ENCODE results near the gene IQCE.
"Not testable (repeated sequence)": the region's sequence is repeated elsewhere in the genome, so short reads cannot be mapped to it uniquely, and the experiment has no call there.

Gene IQCE

DNA sequence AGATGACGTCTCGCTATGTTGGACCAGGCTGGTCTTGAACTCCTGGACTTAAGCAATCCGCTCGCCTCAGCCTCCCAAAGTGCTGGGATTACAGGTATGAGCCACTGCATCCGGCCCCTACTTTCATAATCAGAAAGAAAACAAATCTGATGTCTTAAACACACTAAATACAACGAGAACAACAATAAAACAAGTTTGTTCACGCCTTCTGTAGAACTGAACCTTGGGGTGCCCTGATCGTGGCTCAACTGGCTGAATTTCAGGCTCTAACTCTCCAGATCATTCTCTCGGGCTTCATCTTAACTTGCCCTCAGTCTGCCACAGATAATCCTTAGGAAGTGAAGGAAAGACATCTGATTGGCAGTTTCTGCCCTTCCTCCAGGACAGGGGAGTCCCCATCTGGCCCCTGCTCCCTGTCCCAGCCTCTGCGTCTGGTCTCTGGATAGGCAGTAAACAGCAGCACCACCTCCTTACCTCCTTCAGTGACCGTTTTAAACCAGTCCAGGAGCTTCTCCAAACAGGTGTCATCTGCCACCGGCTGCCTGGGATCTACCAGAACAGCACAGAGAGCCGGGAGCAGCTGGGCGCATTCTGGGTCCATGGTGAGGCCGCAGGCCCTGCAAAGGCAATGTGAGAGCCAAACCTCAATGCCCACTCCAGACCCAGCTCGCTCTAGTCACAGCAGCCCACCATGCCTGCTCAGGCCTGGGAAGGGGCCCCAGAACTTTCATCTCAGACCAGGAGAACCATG is 4.8 kb upstream of the IQCE start:
- DNase-seq (ENCODE audit: low read depth): no peak

DNA sequence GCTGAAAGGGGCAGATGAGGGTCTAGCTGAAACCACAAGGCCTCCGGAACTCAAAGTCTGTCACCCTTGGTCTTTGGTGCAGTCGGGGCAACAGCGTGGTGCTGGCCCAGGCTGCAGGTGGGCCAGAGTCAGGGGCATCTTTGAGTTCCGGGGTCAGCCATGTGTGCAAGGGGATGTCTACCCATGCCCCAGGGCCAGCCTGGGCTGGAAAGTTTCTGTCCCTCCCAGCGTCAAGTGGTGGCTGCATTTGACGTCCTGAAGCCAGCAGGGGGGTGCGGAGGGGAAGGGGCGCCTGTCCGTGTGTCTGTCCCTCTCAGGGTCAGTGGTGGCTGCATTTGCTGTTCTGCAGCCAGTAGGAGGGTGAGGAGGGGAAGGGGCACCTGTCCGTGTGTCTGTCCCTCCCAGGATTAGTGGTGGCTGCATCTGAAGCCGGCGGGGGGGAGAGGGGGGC is 4.1 kb upstream of the IQCE start:
- no peak for DNase-seq (ENCODE audit: low read depth)

- DNase-seq (ENCODE audit: low read depth): peak; percentile 78
Measured at GRCh38 chr7:2555121-2556052, 3.4 kb upstream of the IQCE start, which contains the start of gene BRAT1. Gene BRAT1 (minus strand): TSS chr7:2555524. CDS start chr7:2554431, 1,093 bp downstream.

DNA sequence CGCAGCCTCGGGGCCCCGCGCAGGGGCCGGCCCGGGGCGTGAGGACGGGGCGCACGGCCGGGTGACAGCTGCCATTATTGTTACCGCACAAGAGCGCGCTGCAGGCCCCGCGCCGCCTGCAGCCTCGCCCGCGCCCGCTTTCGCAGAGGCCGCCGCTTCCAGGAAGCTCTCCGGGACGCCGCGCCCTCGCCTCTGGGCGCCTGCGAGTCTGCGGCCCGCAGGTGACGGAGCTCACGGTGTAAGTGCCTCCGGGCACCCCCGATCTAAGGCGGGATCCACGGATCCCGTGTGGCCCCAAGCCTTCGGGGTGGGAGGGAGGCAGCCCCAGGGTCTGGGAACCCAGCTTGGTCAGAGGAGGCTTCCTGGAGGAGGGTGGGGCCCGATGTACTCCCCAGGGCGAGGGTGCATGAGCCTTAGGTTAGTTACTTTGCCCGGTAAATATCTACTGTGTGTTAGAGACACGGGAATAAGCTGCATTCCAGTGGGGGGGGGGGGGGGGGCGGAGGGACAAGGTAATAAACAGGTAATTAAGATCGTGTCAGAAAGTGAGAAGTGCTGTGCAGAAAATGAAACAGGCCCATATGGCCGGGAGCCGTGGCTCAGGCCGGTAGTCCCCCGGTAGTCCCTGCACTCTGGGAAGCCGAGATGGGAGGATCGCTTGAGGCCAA is 638 bp downstream of the IQCE start:
- no peak for DNase-seq (ENCODE audit: low read depth)

DNA sequence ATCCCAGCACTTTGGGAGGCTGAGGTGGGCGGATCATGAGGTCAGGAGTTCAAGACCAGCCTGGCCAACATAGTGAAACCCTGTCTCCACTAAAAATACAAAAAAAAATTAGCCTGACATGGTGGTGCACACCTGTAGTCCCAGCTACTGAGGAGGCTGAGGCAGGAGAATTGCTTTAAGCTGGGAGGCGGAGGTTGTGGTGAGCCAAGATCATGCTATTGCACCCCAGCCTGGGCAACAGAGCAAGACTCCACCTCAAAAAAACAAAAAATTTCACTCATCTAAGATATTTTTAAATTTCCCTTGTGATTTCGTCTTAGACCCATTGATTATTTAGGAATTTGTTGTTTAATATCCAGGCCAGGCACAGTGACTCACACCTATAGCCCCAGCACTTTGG is 5.2 kb downstream of the IQCE start:
- DNase-seq (ENCODE audit: low read depth): not testable (repeated sequence)

GRCh38 chr7:2564970-2565540 is 6.3 kb downstream of the IQCE start:
- no peak for DNase-seq (ENCODE audit: low read depth)

DNA sequence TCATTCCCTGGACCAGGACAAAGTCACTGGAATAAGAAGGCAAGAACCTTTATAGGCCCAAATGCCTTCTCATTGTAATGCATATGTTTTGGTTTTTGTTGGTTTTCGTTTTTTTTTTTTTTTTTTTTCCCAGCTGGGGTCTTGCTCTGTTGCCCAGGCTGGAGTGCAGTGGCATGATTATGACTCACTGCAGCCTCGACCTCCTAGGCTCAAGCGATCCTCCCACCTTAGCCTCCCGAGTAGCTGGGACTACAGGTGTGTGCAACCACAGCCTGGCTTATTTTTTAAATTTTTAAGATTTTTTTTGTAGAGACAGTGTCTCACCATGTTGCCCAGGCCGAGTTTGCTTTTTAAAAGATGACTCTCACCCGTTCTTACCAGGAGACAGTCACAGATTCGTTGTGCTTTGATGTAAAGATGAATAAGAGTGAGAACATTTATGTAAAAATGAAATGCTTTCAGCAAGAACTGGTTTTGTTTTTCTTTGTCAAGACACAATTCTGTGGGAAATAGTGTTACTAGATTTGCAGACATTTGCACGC is 7.6 kb downstream of the IQCE start:
- DNase-seq (ENCODE audit: low read depth): no peak

DNA sequence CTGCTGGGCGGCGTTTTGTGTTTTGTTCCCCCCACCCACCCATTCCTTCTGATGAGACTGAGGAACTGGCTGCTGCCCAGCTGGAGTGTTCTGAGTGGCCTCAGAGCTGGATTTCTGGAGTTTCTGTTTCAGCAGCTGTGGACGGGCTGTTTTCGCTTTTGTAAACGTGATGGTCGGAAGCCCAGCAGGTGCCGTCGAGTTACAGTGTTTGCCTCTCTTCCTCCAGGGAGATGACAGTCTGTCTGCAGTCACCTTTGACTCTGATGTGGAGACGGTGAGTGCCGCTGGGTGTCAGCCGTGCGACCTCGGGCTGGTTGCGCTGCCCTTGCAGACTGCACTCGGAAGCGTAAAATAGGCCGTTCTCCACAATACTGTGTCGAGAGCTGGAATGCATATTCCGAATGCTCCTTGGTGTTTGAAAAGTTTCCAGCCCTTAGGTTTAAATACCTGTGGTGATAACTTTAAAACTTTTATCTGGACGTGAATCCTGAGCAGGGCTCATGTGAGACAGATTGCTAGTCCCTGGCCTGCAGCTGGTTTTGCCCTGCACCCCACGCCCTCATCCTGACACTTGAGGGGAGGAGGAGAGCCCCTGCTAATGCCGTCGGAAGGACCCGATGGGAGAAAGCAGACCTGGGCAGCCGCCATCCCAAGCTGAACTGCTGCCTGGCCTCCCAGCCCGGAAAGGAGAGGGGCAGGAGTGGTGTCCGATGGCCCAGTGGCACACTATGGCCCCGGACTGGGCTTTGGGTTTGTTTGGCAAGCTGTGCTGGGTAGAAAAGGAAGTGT is 8.3 kb downstream of the IQCE start:
- DNase-seq (ENCODE audit: low read depth): no peak

DNA sequence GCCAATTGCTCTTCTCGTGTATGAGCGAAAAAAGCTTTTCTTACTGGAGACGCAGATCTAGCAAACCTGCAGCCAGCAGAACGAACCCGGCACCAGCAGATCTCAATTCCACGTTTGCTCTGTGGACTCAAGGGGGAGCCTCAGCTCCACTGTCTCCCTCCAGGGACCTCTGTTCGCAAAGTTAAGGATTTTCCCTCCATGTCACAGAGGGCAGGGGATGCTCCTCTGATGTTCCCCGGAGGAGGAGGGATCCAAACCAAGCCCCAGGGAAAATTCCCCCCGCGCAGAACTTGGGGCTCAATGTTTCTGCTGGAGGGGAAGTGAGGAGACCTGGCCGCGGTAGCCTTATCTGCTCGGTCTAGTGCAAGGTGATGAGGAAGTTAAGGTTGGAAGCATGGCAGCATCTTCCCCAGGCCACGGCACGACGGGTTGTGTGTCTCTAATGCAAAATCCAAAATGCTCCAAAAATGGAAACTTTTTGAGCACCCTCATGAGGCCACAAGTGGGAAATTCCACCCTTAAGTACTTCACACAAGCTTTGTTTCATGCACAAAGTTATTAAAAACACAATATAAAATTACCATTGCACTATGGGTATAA is 9.0 kb downstream of the IQCE start:
- DNase-seq (ENCODE audit: low read depth): no peak

DNA sequence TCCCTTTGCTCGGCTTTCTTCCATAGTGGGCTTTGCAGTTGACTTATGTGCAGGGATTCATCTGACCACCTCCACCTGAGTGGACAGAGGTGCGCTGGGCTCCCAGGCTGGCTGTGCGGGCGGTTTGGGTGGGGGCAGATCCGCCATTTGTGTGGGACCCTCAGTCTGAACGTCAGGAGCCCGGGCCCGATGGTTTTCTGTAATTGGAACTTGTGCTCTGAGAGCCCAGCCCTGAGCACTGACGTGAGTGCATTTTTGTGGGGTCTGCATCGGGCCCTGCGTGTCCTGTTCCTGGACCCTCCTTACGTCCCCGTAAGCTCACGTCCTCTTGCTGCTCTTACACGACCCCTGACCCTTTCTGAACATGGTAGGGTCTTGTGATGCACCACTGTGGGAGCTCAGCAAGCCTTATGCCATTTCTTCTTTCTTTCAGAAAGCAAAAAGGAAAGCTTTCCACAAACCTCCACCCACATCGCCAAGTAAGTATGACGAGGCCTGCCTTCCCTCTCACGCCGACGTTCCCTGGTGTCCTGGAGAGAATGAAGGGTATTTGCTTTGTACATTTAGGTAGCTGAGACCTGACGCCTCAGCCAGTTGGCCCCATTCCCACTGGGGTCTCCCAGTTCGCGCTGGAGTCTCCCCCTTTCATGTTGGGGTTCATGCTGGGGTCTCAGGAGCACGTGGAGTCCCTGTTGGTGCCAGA is 9.9 kb downstream of the IQCE start:
- DNase-seq (ENCODE audit: low read depth): no peak

- DNase-seq (ENCODE audit: low read depth): no peak
Measured at GRCh38 chr7:2569421-2569820, 10.6 kb downstream of the IQCE start.

GRCh38 chr7:2570021-2570420 is 11.2 kb downstream of the IQCE start:
- DNase-seq (ENCODE audit: low read depth): no peak

- no peak for DNase-seq (ENCODE audit: low read depth)
Measured at GRCh38 chr7:2571409-2571808, 12.6 kb downstream of the IQCE start.

- DNase-seq (ENCODE audit: low read depth): no peak
Measured at GRCh38 chr7:2572101-2572842, 13.5 kb downstream of the IQCE start.

- no peak for DNase-seq (ENCODE audit: low read depth)
Measured at GRCh38 chr7:2573761-2574160, 15.0 kb downstream of the IQCE start.

GRCh38 chr7:2575046-2575732 is 16.4 kb downstream of the IQCE start:
- DNase-seq (ENCODE audit: low read depth): no peak

DNA sequence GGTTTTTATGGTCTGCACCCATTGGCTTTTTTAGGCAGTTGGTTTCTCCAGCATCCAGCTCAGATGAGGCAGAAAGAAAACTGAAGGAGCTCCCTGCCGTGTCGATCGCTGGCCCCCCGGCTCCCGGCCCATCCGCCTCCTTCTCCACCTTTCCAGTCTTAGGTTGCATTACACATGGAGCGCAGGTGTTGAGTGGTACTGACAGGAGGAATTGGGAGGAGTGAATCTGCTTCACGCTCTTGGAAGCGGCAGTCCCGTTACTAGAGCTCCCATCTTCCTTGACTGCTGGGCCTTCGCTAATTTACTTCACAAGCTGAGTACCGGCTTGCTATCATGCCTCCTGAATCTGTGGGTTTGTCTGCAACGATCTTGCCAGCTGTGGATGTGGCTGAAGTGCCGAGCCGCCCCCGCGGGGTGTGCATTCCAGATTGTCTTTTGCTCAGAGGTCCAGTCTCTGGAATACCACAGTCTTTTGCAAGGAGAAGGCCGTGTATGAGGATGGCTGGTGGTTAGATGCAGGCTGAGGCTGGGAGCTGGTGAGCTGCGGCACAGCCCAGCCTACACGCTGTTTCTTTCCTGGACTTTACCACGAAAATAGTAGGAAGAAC is 17.1 kb downstream of the IQCE start:
- DNase-seq (ENCODE audit: low read depth): no peak

Measured in HS-5 (cell line).